ENCODE data around the gene PNPLA7. TPM values are rescaled to one million over a fixed set of nuclear protein-coding genes. Genes with fewer than 3 reads are reported as not detected.
"Not testable (repeated sequence)": the region's sequence is repeated elsewhere in the genome, so short reads cannot be mapped to it uniquely, and the experiment has no call there.

PNPLA7 gene
- total RNA-seq, 2 experiments from 2014 or later: 5.6 to 7.0 TPM

DNA sequence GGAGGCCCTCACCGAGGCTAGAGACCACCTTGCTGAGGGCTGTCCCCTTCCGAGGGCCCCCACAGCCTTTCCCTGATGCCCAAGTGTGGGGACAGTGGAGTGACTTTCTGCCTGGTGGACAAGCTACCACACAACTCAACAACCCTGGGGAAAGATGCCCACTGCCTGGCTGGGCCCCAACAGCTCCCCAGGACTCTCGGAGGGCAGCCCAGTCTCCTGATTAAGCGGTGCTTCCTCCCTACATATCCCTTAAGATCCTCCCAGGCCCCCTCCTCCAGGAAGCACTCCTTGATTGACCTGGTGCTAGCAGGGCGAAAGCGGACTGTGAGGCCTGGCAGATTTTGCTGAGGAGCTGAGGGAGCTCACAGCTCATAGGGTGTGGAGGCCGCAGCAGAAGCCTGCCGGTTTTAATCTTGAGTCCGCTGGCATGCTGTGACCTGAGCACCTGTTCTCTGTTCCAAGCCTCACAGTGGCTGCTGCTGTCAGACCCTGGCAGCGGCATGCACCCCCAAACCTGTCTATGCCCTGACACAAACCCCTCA lies 93.3 kb downstream of the PNPLA7 start:
- Mint-ChIP-seq H3K27ac (no peak overlapping the region), H3K36me3 (peaks cover 26% of the 10 kb centered on the region), H3K4me3 (no peak overlapping the region), H3K9me3 (no peaks in the 10 kb centered on the region), H3K4me1 (peaks cover 14% of the 10 kb centered on the region), H3K27me3 (no peaks in the 10 kb centered on the region)
- POLR2A ChIA-PET: interaction anchor here (1.2 kb wide), 1 partner anchor 34 kb away, joined by 4 read pairs; the partner anchor contains the start of genes EXD3 and NOXA1
- peak; percentile 28 for DNase-seq
- ATAC-seq (ENCODE audit: low read depth): no peak

DNA sequence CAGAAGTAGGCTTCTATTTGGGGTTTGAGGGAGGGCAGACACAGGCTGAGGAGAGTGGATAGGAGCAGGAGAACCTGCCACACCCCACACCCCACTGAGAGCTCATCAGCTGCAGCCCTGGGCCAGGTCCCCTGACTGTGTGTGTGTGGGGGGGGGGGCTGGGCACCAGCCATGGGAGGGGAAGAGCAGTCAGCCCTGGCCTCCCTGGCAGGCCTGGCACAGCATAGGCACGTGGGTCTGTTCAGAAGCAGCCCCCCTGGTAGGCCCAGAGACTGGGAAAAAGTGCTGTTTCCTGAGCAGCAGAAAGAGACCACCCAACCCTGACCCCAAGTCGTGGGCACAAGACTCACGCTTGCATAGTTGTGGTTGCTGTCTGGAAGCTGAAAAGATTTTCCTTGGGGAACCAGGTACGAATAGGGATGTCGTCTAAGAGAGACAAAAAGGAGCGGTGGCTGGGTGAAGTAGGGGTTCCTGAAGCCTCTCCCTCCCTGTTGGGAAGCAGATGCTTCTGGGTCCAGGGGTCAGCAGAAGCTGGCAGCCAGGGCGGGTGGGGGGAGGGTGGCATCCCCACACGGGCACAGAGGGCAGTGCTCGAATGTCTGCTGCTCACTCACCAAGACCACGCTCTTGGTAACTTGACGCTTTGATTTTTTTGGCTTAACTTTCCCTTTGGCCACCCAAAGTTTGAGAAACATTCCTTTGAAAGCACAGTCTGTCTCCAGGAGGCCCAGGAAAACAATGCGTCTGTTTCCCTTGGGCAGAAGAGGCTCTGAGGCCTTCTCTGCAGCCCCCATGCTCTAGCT lies 93.9 kb downstream of the PNPLA7 start:
- Mint-ChIP-seq H3K4me1 (peaks cover 16% of the 10 kb centered on the region), H3K27ac (peak overlapping the region; percentile 25), H3K27me3 (no peaks in the 10 kb centered on the region), H3K4me3 (no peak overlapping the region), H3K36me3 (peaks cover 26% of the 10 kb centered on the region), H3K9me3 (no peaks in the 10 kb centered on the region)
- POLR2A ChIA-PET: interaction anchor here (1.2 kb wide), 1 partner anchor 10 kb away, joined by 5 read pairs; no protein-coding TSS in a partner anchor
- ATAC-seq (ENCODE audit: low read depth) (no peak), DNase-seq (no peak)

DNA sequence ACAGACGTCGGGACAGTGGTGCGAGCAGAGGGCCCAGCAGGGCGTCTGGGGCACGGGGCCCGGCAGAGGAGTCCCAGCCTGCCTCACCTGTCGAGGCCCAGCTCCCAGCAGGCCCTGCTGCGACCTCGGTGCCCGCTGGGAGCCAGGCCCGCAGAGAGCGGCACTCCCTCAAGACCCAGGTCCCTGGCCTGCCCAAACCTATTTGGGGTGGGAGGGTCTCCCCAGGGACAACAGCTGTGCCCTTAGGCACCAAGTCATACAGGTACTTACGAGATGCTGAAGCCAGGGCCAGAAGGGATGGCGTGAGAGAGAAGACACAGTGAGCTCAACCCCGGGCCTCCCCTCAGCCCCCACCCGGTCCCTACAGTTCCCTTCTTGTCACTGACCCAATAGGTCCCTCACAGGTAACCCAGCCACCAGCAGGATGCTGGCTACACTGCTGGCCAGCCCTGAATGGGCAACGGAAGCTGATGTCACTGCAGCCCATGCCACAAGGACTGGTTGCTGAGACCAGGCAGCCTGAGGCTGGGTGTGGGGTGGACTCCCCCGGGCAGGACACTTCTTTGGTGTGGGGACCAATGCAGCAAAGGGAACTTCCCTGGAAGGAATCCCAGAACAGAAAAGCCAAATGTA lies 94.7 kb downstream of the PNPLA7 start:
- H3K4me3 Mint-ChIP-seq: no peak overlapping the region
- peaks cover 12% of the 10 kb centered on the region for H3K4me1 Mint-ChIP-seq
- DNase-seq (peak; percentile 34), ATAC-seq (ENCODE audit: low read depth) (no peak)
- peak overlapping the region; percentile 25 for H3K27ac Mint-ChIP-seq
- H3K36me3 Mint-ChIP-seq: peaks cover 26% of the 10 kb centered on the region
- no peaks in the 10 kb centered on the region for H3K27me3 Mint-ChIP-seq
- POLR2A ChIA-PET: interaction anchor here (1.2 kb wide), 1 partner anchor 10 kb away, joined by 5 read pairs; no protein-coding TSS in a partner anchor
- no peaks in the 10 kb centered on the region for H3K9me3 Mint-ChIP-seq

DNA sequence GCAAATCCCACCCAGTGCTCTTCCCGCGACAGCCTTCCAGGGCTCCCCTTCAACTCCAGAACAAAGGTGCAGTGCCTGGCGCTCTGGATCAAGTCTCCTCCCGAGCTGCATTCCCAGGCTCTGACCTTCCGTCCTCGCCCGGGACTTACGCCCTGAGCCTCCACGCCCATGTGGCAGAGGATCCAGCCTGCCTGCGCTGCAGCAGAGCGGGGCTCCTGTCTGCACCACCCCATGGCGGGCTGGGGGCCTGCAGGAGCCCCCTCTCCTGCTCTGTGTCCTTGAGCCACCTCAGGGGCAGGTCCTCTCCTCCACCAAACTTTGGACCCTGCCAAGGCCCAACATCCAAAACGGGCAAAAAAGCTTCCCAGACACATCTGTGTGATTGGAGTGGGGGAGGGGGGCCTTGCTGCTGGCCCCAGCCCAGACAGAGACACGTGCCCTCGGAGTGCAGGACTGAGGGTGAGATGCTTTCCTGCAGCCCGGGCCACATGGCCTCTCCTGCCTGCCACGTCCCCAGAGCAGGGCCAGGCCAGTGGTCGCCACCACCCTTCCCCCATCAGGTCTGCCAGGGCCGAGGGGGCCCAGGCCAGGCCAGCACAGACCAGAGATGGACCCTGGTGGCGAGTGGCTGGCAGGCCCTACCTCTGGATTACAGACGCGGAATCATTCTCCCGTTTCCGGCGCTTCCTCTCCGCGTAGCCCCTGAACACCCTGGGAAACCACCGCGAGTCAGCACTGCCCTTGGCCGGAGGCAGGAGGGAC lies 95.4 kb downstream of the PNPLA7 start:
- peaks cover 29% of the 10 kb centered on the region for H3K36me3 Mint-ChIP-seq
- H3K9me3 Mint-ChIP-seq: no peaks in the 10 kb centered on the region
- H3K27me3 Mint-ChIP-seq: no peaks in the 10 kb centered on the region
- ATAC-seq (ENCODE audit: low read depth) (no peak), DNase-seq (peak; percentile 30)
- no peak overlapping the region for H3K27ac Mint-ChIP-seq
- peaks cover 14% of the 10 kb centered on the region for H3K4me1 Mint-ChIP-seq
- POLR2A ChIA-PET: interaction anchor here (1.2 kb wide), 1 partner anchor 9 kb away, joined by 5 read pairs; no protein-coding TSS in a partner anchor
- no peak overlapping the region for H3K4me3 Mint-ChIP-seq

DNA sequence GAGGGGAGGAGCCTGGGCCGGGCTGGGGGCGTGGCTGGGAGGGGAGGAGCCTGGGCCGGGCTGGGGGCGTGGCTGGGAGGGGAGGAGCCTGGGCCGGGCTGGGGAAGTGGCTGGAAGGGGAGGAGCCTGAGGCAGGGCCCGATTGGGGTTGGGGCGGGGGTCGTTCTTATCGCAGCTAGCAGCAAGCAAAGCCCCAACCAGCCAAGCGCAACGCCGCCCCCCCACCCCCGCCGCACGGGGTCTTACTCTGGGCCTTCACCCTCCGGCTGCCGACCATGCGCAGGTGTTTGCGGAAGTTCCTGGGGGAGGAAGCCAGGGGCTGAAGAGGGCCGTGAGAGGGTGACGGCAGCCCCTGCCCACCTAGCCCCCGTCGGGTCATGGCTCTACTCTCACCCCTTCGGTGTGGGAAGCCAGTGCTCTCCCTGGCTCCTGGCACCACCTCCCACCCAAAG lies 96.0 kb downstream of the PNPLA7 start:
- no peaks in the 10 kb centered on the region for H3K9me3 Mint-ChIP-seq
- no peak for ATAC-seq (ENCODE audit: low read depth)
- H3K4me3 Mint-ChIP-seq: no peak overlapping the region
- DNase-seq: peak; percentile 41
- peaks cover 33% of the 10 kb centered on the region for H3K36me3 Mint-ChIP-seq
- POLR2A ChIA-PET: interaction anchor here (2.0 kb wide), 1 partner anchor 8 kb away, joined by 5 read pairs; no protein-coding TSS in a partner anchor
- H3K27ac Mint-ChIP-seq: no peak overlapping the region
- H3K4me1 Mint-ChIP-seq: peaks cover 15% of the 10 kb centered on the region
- no peaks in the 10 kb centered on the region for H3K27me3 Mint-ChIP-seq

DNA sequence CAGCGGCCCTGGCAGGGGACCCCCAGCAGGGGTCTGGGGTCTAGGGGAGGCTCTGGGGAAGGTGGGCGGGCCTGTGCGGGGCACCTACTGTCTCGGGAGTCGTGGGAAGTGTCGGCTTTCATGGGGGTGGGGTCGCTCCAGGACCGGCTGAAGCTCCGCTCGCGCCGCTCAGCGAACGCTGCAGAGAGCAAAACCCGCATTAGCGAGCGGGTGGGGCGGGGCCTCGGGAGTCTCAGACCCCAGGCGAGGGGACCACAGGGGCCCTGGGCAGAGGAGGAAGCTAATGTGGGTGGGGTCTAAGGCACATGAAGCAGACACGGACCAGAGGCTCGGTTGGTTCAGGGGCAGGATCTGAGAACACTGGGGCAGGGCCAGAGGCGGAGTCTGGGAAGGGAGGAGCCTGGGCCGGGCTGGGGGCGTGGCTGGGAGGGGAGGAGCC lies 96.5 kb downstream of the PNPLA7 start:
- H3K4me1 Mint-ChIP-seq: peaks cover 15% of the 10 kb centered on the region
- H3K9me3 Mint-ChIP-seq: no peaks in the 10 kb centered on the region
- POLR2A ChIA-PET: interaction anchor here (1.0 to 2.0 kb wide), 2 partner anchors 8 to 10 kb away, joined by 3 to 5 read pairs; no protein-coding TSS in a partner anchor
- no peaks in the 10 kb centered on the region for H3K27me3 Mint-ChIP-seq
- H3K36me3 Mint-ChIP-seq: peaks cover 37% of the 10 kb centered on the region
- ATAC-seq (ENCODE audit: low read depth): no peak
- peak; percentile 39 for DNase-seq
- no peak overlapping the region for H3K27ac Mint-ChIP-seq
- H3K4me3 Mint-ChIP-seq: no peak overlapping the region

DNA sequence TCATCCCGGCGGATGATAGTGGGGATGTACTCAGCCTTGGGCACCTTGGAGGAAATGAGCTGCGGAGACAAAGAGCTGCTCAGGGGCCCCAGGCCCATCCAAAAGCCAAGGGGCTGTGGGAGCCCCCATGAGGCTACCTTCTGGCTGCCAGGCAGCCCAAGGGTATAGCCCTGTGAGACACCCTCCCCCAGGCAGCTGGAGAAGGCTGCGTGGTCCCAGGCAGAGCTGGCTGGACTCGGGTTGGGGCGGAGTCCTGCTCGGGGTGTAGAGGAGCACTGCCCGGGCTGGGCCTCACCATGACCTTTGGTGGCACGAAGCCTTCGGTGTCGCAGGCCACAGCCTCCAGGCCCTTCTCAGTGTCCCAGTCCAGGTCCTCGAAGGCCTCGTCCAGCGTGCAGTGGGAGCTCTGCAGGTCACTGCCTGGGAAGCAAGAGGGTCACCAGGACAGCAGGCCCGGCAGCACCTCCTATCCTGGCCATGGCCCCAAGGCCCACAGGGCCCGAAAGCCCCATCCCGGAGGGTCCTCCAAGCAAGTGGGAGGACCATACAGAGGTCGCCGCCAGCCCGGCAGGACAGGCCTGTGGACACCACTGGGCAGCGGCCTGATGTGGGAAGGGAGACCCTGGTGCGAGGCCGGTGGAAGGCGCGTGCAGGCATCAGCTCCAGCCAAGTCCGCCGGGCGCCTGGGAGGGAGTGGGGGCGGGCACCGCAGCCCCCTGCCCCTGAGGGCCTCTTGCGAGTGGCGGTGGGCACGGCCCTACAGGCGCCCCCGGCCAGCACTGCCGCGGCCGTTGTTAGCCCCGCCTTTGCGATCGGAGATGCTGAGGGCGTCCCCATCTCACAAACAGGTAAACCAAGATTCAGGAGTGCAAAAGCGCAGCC lies 97.2 kb downstream of the PNPLA7 start:
- no peaks in the 10 kb centered on the region for H3K9me3 Mint-ChIP-seq
- peaks cover 40% of the 10 kb centered on the region for H3K36me3 Mint-ChIP-seq
- no peak overlapping the region for H3K27ac Mint-ChIP-seq
- H3K27me3 Mint-ChIP-seq: no peaks in the 10 kb centered on the region
- DNase-seq: peak; percentile 34
- H3K4me1 Mint-ChIP-seq: peaks cover 15% of the 10 kb centered on the region
- POLR2A ChIA-PET: interaction anchor here (1.0 to 2.0 kb wide), 2 partner anchors 9 to 10 kb away, joined by 3 to 5 read pairs; no protein-coding TSS in a partner anchor
- ATAC-seq (ENCODE audit: low read depth): no peak
- no peak overlapping the region for H3K4me3 Mint-ChIP-seq

DNA sequence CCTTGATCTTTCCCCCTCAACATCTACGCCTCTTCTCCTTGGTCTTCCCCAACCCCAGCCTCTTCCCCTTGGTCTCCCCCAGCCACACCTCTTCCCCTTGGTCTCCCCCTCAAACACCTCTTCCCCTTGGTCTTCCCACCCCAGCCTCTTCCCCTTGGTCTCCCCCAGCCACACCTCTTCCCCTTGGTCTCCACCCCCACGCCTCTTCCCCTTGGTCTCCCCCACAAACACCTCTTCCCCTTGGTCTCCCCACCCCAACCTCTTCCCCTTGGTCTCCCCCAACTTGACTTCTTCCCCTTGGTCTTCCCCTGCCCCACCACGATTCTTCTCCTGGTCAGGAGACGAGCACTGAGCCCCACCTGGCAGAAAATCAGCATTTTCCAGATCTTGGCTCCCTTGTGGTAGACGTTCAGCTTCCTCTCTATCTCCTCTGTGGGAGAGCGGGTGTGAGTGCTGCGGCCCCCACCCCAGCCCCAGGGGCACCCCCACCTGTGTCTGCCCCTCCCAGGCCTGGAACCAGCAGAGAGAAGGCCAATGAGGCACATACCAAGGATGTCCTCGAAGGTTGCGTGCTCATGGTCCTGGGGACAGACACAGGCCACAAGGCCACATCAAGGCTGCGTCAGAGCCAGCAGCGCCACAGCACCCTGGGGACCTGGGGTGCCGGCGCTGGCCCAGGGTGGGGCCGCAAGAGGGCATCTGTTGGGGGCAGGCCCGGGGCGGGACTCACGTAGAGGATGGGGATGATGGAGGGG lies 98.0 kb downstream of the PNPLA7 start:
- H3K36me3 Mint-ChIP-seq: peaks cover 40% of the 10 kb centered on the region
- H3K27ac Mint-ChIP-seq: peak overlapping the region; percentile 90
- ATAC-seq (ENCODE audit: low read depth): no peak
- H3K9me3 Mint-ChIP-seq: no peaks in the 10 kb centered on the region
- H3K27me3 Mint-ChIP-seq: no peaks in the 10 kb centered on the region
- POLR2A ChIA-PET: interaction anchor here (2.0 kb wide), 1 partner anchor 10 kb away, joined by 5 read pairs; no protein-coding TSS in a partner anchor
- H3K4me1 Mint-ChIP-seq: peaks cover 16% of the 10 kb centered on the region
- H3K4me3 Mint-ChIP-seq: peak overlapping the region; percentile 40
- peak; percentile 34 for DNase-seq

DNA sequence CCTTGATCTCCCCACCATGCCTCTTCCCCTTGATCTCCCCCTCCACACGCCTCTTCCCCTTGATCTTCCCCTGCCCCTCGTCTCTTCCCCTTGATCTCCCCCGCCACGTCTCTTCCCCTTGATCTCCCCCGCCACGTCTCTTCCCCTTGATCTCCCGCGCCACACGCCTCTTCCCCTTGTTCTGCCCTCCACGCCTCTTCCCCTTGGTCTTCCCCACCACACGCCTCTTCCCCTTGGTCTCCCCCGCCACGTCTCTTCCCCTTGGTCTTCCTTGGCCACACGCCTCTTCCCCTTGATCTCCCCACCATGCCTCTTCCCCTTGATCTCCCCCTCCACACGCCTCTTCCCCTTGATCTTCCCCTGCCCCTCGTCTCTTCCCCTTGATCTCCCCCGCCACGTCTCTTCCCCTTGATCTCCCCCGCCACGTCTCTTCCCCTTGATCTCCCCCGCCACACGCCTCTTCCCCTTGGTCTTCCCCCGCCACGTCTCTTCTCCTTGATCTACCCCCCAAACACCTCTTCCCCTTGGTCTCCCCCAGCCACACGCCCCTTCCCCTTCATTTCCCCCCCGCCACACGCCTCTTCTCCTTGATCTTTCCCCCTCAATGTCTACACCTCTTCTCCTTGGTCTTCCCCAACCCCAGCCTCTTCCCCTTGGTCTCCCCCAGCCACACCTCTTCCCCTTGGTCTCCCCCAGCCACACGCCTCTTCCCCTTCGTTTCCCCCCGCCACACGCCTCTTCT lies 98.8 kb downstream of the PNPLA7 start:
- H3K9me3 Mint-ChIP-seq; H3K27me3 Mint-ChIP-seq; DNase-seq; ATAC-seq (ENCODE audit: low read depth); POLR2A ChIA-PET: not testable (repeated sequence)
- Mint-ChIP-seq H3K27ac (peak overlapping the region; percentile 90), H3K4me1 (peaks cover 16% of the 10 kb centered on the region), H3K36me3 (peaks cover 38% of the 10 kb centered on the region), H3K4me3 (peak overlapping the region; percentile 40)

DNA sequence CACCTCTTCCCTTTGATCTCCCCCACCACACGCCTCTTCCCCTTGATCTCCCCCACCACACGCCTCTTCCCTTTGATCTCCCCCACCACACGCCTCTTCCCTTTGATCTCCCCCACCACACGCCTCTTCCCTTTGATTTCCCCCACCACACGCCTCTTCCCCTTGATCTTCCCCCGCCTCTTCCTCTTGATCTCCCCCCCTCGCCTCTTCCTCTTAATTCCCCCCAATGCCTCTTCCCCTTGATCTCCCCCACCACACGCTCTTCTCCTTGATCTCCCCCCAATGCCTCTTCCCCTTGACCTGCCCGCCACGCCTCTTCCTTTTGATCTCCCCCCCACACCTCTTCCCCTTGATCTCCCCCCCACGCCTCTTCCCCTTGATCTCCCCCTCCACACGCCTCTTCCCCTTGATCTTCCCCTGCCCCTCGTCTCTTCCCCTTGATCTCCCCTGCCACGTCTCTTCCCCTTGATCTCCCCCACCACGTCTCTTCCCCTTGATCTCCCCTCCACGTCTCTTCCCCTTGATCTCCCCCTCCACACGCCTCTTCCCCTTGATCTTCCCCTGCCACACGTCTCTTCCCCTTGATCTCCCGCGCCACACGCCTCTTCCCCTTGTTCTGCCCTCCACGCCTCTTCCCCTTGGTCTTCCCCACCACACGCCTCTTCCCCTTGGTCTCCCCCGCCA lies 99.5 kb downstream of the PNPLA7 start:
- H3K27me3 Mint-ChIP-seq; ATAC-seq (ENCODE audit: low read depth); H3K4me3 Mint-ChIP-seq; POLR2A ChIA-PET; H3K9me3 Mint-ChIP-seq: not testable (repeated sequence)
- peak; percentile 32 for DNase-seq
- Mint-ChIP-seq H3K27ac (peak overlapping the region; percentile 83), H3K4me1 (peaks cover 14% of the 10 kb centered on the region), H3K36me3 (peaks cover 33% of the 10 kb centered on the region)
